Umbilical cord (tissue), 2 donors: ENCODE data around the gene RANBP9. TPM values are rescaled to one million over a fixed set of nuclear protein-coding genes. Genes with fewer than 3 reads are reported as not detected.

ENCODE experiments used
- DNase-seq: peaks from one replicate; pipeline ENCODE4 v3.0.0-alpha.2; 2015; ENCODE audit warnings: low spot score
- total RNA-seq: library from RNA; depleted of rRNA; stranded (reverse); fragments of >200 nt; gene quantifications from one replicate; pipeline ENCODE4 v1.2.3, GENCODE V29; 2014; ENCODE audit warnings: low replicate concordance; ENCODE audit not compliant: insufficient read depth

Gene RANBP9
- total RNA-seq, 1 donor from 2014 or later, result 40.7 TPM

GRCh38 chr6:13710552-13711323 lies 897 bp downstream of the RANBP9 start:
- peak; percentile 45 for DNase-seq

GRCh38 chr6:13709689-13710551 lies 1.7 kb downstream of the RANBP9 start:
- DNase-seq, result peak; percentile 86

GRCh38 chr6:13708736-13709135 lies 2.9 kb downstream of the RANBP9 start:
- DNase-seq, result peak; percentile 19

- no peak for DNase-seq
Measured at GRCh38 chr6:13703496-13703895, 8.1 kb downstream of the RANBP9 start.

GRCh38 chr6:13702809-13703302 lies 8.8 kb downstream of the RANBP9 start:
- DNase-seq, result peak; percentile 8

- no peak for DNase-seq
Measured at GRCh38 chr6:13700232-13700631, 11.4 kb downstream of the RANBP9 start.

- no peak for DNase-seq
Measured at GRCh38 chr6:13698715-13699114, 12.9 kb downstream of the RANBP9 start.

- no peak for DNase-seq
Measured at GRCh38 chr6:13697857-13698256, 13.8 kb downstream of the RANBP9 start.

GRCh38 chr6:13696226-13696625 lies 15.4 kb downstream of the RANBP9 start:
- peak; percentile 21 for DNase-seq

GRCh38 chr6:13695252-13695651 lies 16.4 kb downstream of the RANBP9 start:
- no peak for DNase-seq

GRCh38 chr6:13694562-13694961 lies 17.1 kb downstream of the RANBP9 start:
- DNase-seq, result no peak

- no peak for DNase-seq
Measured at GRCh38 chr6:13689511-13690256, 22.0 kb downstream of the RANBP9 start.

- no peak for DNase-seq
Measured at GRCh38 chr6:13688692-13689196, 22.9 kb downstream of the RANBP9 start.

GRCh38 chr6:13687917-13688351 lies 23.7 kb downstream of the RANBP9 start:
- peak; percentile 5 for DNase-seq

GRCh38 chr6:13684855-13685254 lies 26.8 kb downstream of the RANBP9 start:
- no peak for DNase-seq

- no peak for DNase-seq
Measured at GRCh38 chr6:13683038-13683437, 28.6 kb downstream of the RANBP9 start.

- DNase-seq, result no peak
Measured at GRCh38 chr6:13682346-13682745, 29.3 kb downstream of the RANBP9 start.

GRCh38 chr6:13681305-13682061 lies 30.2 kb downstream of the RANBP9 start:
- DNase-seq, result no peak

GRCh38 chr6:13680448-13680968 lies 31.1 kb downstream of the RANBP9 start:
- DNase-seq, result no peak

- no peak for DNase-seq
Measured at GRCh38 chr6:13679996-13680395, 31.6 kb downstream of the RANBP9 start.
